ENCODE data around the gene TSGA10IP. TPM values are rescaled to one million over a fixed set of nuclear protein-coding genes. Genes with fewer than 3 reads are reported as not detected.

The TSGA10IP gene
- total RNA-seq, 2 experiments from 2014 or later: not detected

- peaks cover 52% of the 10 kb centered on the region for H3K79me2 ChIP-seq (ENCODE audit: insufficient read depth, low read depth, low read length)
- no peak for DNase-seq (ENCODE audit: low spot score)
- peak; percentile 41; the same call in 1 of the 2 replicates for TF ChIP-seq CTCF (conservative IDR thresholded peaks at IDR 0.05; ENCODE audit: low read length)
- TF ChIP-seq EZH2phosphoT487 (IDR thresholded peaks at IDR 0.05; ENCODE audit: borderline replicate concordance, low read depth, low read length): no peak
- peak overlapping the region; percentile 93 for H3K27ac ChIP-seq (ENCODE audit: low read depth, low read length, poor library complexity, severe bottlenecking)
- H3K9me2 ChIP-seq (ENCODE audit: insufficient read depth, low read length): no peaks in the 10 kb centered on the region
- BruUV-seq (replicated peaks): no TSS peak
- ChIA-PET CTCF (ENCODE audit: unreplicated experiment) (interaction anchor here (0.6 to 0.7 kb wide), 3 partner anchors 20 to 115 kb away, joined by 3 read pairs; partner anchors contain the start of genes FIBP and SF3B2), POLR2A (interaction anchor here (0.7 to 1.0 kb wide), 2 partner anchors 71 to 112 kb away, joined by 4 read pairs; partner anchors contain the start of gene CCDC85B)
- no peaks in the 10 kb centered on the region for H3K9me3 ChIP-seq (ENCODE audit: low read length)
- peak overlapping the region; percentile 75; the same call in 1 of the 2 replicates for H2AFZ ChIP-seq (ENCODE audit: low read length)
- peaks cover 61% of the 10 kb centered on the region for H3K36me3 ChIP-seq (ENCODE audit: insufficient read depth, low read length)
- peak overlapping the region; percentile 89 for H3K4me3 ChIP-seq (ENCODE audit: low read depth, low read length, poor library complexity, severe bottlenecking)
- peaks cover 33% of the 10 kb centered on the region for H3K4me1 ChIP-seq (ENCODE audit: insufficient read depth, low read length, poor library complexity, severe bottlenecking)
- no peaks in the 10 kb centered on the region for H4K20me1 ChIP-seq (ENCODE audit: insufficient read depth, low read length)
- H3K4me2 ChIP-seq (ENCODE audit: low read length): peak overlapping the region; percentile 81
- intact Hi-C loops (cut with micrococcal nuclease; ENCODE audit: unreplicated experiment): loop anchor here (1.0 to 5.0 kb wide), 8 partner anchors 41 to 290 kb away; partner anchors contain the start of genes C11orf68, CCDC85B, DRAP1 and KAT5
These were observed 57.5 kb downstream of the TSGA10IP start for GRCh38 chr11:66002648-66003225.

DNA sequence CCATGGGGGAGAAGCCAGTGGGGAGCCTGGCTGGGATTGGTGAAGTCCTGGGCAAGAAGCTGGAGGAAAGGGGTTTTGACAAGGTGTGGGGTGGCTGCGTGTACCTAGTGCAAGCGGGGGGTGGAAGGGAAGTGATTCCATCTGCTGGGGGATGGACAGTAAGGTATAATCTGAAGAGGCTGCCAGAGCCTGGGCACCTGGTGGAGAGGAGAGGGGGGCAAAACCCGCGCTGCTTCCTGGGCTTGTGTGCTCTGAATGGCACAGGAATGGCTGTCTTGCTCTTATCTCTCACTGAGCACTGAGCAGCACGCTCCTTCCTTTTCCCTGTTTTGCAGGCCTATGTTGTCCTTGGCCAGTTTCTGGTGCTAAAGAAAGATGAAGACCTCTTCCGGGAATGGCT is 58.0 kb downstream of the TSGA10IP start:
- Histone ChIP-seq H2AFZ (ENCODE audit: low read length) (no peak overlapping the region), H3K4me2 (ENCODE audit: low read length) (peak overlapping the region; percentile 81), H3K9me2 (ENCODE audit: insufficient read depth, low read length) (no peaks in the 10 kb centered on the region), H3K4me1 (ENCODE audit: insufficient read depth, low read length, poor library complexity, severe bottlenecking) (peaks cover 33% of the 10 kb centered on the region), H3K9me3 (ENCODE audit: low read length) (no peaks in the 10 kb centered on the region), H3K79me2 (ENCODE audit: insufficient read depth, low read depth, low read length) (peaks cover 52% of the 10 kb centered on the region), H3K36me3 (ENCODE audit: insufficient read depth, low read length) (peaks cover 55% of the 10 kb centered on the region), H3K27ac (ENCODE audit: low read depth, low read length, poor library complexity, severe bottlenecking) (peak overlapping the region; percentile 93), H3K4me3 (ENCODE audit: low read depth, low read length, poor library complexity, severe bottlenecking) (peak overlapping the region; percentile 89), H4K20me1 (ENCODE audit: insufficient read depth, low read length) (no peaks in the 10 kb centered on the region)
- no peak for DNase-seq (ENCODE audit: low spot score)
- BruUV-seq (replicated peaks): no TSS peak
- POLR2A ChIA-PET: no interaction called here
- CTCF ChIA-PET (ENCODE audit: unreplicated experiment): no interaction called here
- TF ChIP-seq EZH2phosphoT487 (IDR thresholded peaks at IDR 0.05; ENCODE audit: borderline replicate concordance, low read depth, low read length) (no peak), CTCF (conservative IDR thresholded peaks at IDR 0.05; ENCODE audit: low read length) (no peak)
- intact Hi-C loops (cut with micrococcal nuclease; ENCODE audit: unreplicated experiment): loop anchor here (5.0 kb wide), 5 partner anchors 49 to 291 kb away; partner anchors contain the start of genes CCDC85B, KAT5, RAB1B and SF3B2

- POLR2A ChIA-PET: no interaction called here
- BruUV-seq (replicated peaks): no TSS peak
- Histone ChIP-seq H3K4me1 (ENCODE audit: insufficient read depth, low read length, poor library complexity, severe bottlenecking) (peaks cover 33% of the 10 kb centered on the region), H3K9me2 (ENCODE audit: insufficient read depth, low read length) (no peaks in the 10 kb centered on the region), H3K4me2 (ENCODE audit: low read length) (peak overlapping the region; percentile 70), H3K9me3 (ENCODE audit: low read length) (no peaks in the 10 kb centered on the region), H3K27ac (ENCODE audit: low read depth, low read length, poor library complexity, severe bottlenecking) (peak overlapping the region; percentile 50), H3K79me2 (ENCODE audit: insufficient read depth, low read depth, low read length) (peaks cover 47% of the 10 kb centered on the region), H4K20me1 (ENCODE audit: insufficient read depth, low read length) (no peaks in the 10 kb centered on the region), H3K4me3 (ENCODE audit: low read depth, low read length, poor library complexity, severe bottlenecking) (peak overlapping the region; percentile 29), H2AFZ (ENCODE audit: low read length) (no peak overlapping the region), H3K36me3 (ENCODE audit: insufficient read depth, low read length) (peaks cover 46% of the 10 kb centered on the region)
- DNase-seq (ENCODE audit: low spot score): peak; percentile 61
- no peak for TF ChIP-seq CTCF (conservative IDR thresholded peaks at IDR 0.05; ENCODE audit: low read length)
- no peak for TF ChIP-seq EZH2phosphoT487 (IDR thresholded peaks at IDR 0.05; ENCODE audit: borderline replicate concordance, low read depth, low read length)
- intact Hi-C loops (cut with micrococcal nuclease; ENCODE audit: unreplicated experiment): loop anchor here (5.0 kb wide), 5 partner anchors 48 to 292 kb away; partner anchors contain the start of genes CCDC85B, KAT5, RAB1B and SF3B2
- CTCF ChIA-PET (ENCODE audit: unreplicated experiment): no interaction called here
These were observed 58.9 kb downstream of the TSGA10IP start for GRCh38 chr11:66004186-66004585.
